Middle frontal gyrus (tissue), 1 donor: ENCODE measurements around the gene FAM118A.
"Not testable (repeated sequence)": the region's sequence is repeated elsewhere in the genome, so short reads cannot be mapped to it uniquely, and the experiment has no call there.

Source experiments
- DNase-seq: peaks from one replicate; pipeline ENCODE4 v3.0.0-alpha.2; 2015; ENCODE audit warnings: low spot score; ENCODE audit errors: extremely low spot score

The FAM118A gene

GRCh38 chr22:45373592-45373991, 63.9 kb downstream of the FAM118A start:
- DNase-seq: not testable (repeated sequence)

GRCh38 chr22:45376009-45376408, 66.3 kb downstream of the FAM118A start:
- DNase-seq: no peak

- DNase-seq: no peak
Observed at GRCh38 chr22:45376703-45377102, 67.0 kb downstream of the FAM118A start.

- no peak for DNase-seq
Observed at GRCh38 chr22:45381348-45381747, 71.6 kb downstream of the FAM118A start.

- no peak for DNase-seq
Observed at GRCh38 chr22:45389546-45389945, 79.8 kb downstream of the FAM118A start.
